Natural killer cell treated with Interleukin-12 subunit alpha and Interleukin-12 subunit beta and Interleukin-15 and Interleukin-18, amount 100 ng/mL, for 72 hours (primary cell): Measurements from ENCODE around the gene ATF7. TPM values are rescaled to one million over a fixed set of nuclear protein-coding genes. Genes with fewer than 3 reads are reported as not detected.
A peak's percentile ranks its signal among the peaks of the same experiment; 100 is the strongest.
"Not testable (repeated sequence)": the region's sequence is repeated elsewhere in the genome, so short reads cannot be mapped to it uniquely, and the experiment has no call there.

ENCODE experiments used
- ATAC-seq, 2 donors: fragments of 150-1000 bp; cut with Tn5 transposase in 1 of 2; sonication (Bioruptor Pico), chemical (Tn5 transposase) in 1 of 2; 2 replicates each; pipeline ENCODE4 v1.10.0; 2021
- DNase-seq: peaks from one replicate; pipeline ENCODE4 v3.0.0; 2022; ENCODE audit warnings: low spot score
- H3K27ac Mint-ChIP-seq, 2 donors: 1 replicate in 1 of 2; 2 replicates in 1 of 2; pipeline ENCODE4 v1.8.0; 2022; ENCODE audit warnings: mixed read lengths in 2 of 2, mild to moderate bottlenecking in 1 of 2, moderate library complexity in 1 of 2
- H3K27me3 Mint-ChIP-seq, 2 donors: 1 replicate in 1 of 2; 2 replicates in 1 of 2; pipeline ENCODE4 v1.8.0; 2022; ENCODE audit warnings: mixed read lengths in 2 of 2
- H3K36me3 Mint-ChIP-seq: one replicate; pipeline ENCODE4 v1.8.0; 2022; ENCODE audit warnings: mixed read lengths
- H3K4me1 Mint-ChIP-seq, 2 donors: 1 replicate in 1 of 2; 2 replicates in 1 of 2; pipeline ENCODE4 v1.8.0; 2022; ENCODE audit warnings: low read depth in 2 of 2, mixed read lengths in 2 of 2, mild to moderate bottlenecking in 1 of 2
- H3K4me3 Mint-ChIP-seq: one replicate; pipeline ENCODE4 v1.8.0; 2022; ENCODE audit warnings: mixed read lengths
- H3K9me3 Mint-ChIP-seq: 2 replicates; pipeline ENCODE4 v1.8.0; 2022; ENCODE audit warnings: mixed read lengths
- total RNA-seq, 2 donors: library from RNA; stranded (reverse); gene quantifications; one replicate each; pipeline ENCODE4 v1.2.3, GENCODE V29; 2022

Gene ATF7
- total RNA-seq, 2 donors from 2014 or later, result 36.4 to 39.4 TPM

GRCh38 chr12:53646300-53646699 lies 20.1 kb upstream of the ATF7 start:
- not testable (repeated sequence) for ATAC-seq, H3K36me3 Mint-ChIP-seq, DNase-seq, H3K27me3 Mint-ChIP-seq, H3K9me3 Mint-ChIP-seq, H3K4me3 Mint-ChIP-seq, H3K4me1 Mint-ChIP-seq, H3K27ac Mint-ChIP-seq

GRCh38 chr12:53645165-53645564 lies 19.0 kb upstream of the ATF7 start:
- H3K36me3 Mint-ChIP-seq, result no peaks in the 10 kb centered on the region
- ATAC-seq (no peak), DNase-seq (no peak)

GRCh38 chr12:53644133-53644532 lies 18.0 kb upstream of the ATF7 start:
- Mint-ChIP-seq H3K4me1 (no peaks in the 10 kb centered on the region), H3K27ac (no peak overlapping the region), H3K27me3 (peaks cover 0 to 2% of the 10 kb centered on the region in 2 donors), H3K36me3 (no peaks in the 10 kb centered on the region), H3K4me3 (no peak overlapping the region), H3K9me3 (no peaks in the 10 kb centered on the region)
- no peak for DNase-seq
- no peak for ATAC-seq

More at GRCh38 chr12:53645165-53645564, 19.0 kb upstream of the ATF7 start:
- no peaks in the 10 kb centered on the region for H3K4me1 Mint-ChIP-seq
- no peak overlapping the region for H3K4me3 Mint-ChIP-seq
- H3K27ac Mint-ChIP-seq, result no peak overlapping the region
- peaks cover 0 to 2% of the 10 kb centered on the region in 2 donors for H3K27me3 Mint-ChIP-seq
- no peaks in the 10 kb centered on the region for H3K9me3 Mint-ChIP-seq

GRCh38 chr12:53643232-53643979 lies 17.2 kb upstream of the ATF7 start:
- Mint-ChIP-seq H3K27ac (no peak overlapping the region), H3K4me1 (no peaks in the 10 kb centered on the region), H3K9me3 (no peaks in the 10 kb centered on the region), H3K27me3 (peaks cover 0 to 2% of the 10 kb centered on the region in 2 donors), H3K36me3 (no peaks in the 10 kb centered on the region), H3K4me3 (no peak overlapping the region)
- DNase-seq, result no peak
- ATAC-seq, result no peak

GRCh38 chr12:53638057-53638456 lies 11.9 kb upstream of the ATF7 start:
- H3K4me1 Mint-ChIP-seq, result no peaks in the 10 kb centered on the region
- H3K36me3 Mint-ChIP-seq, result no peaks in the 10 kb centered on the region
- H3K27ac Mint-ChIP-seq, result no peak overlapping the region
- DNase-seq (no peak), ATAC-seq (no peak)
- H3K4me3 Mint-ChIP-seq, result no peak overlapping the region
- no peaks in the 10 kb centered on the region for H3K27me3 Mint-ChIP-seq
- H3K9me3 Mint-ChIP-seq, result no peaks in the 10 kb centered on the region

- Mint-ChIP-seq H3K36me3 (no peaks in the 10 kb centered on the region), H3K4me1 (no peaks in the 10 kb centered on the region), H3K9me3 (no peaks in the 10 kb centered on the region), H3K27ac (no peak overlapping the region), H3K27me3 (peaks cover 0 to 3% of the 10 kb centered on the region in 2 donors), H3K4me3 (no peak overlapping the region)
- ATAC-seq (no peak), DNase-seq (no peak)
Observed at GRCh38 chr12:53636641-53637040, 10.5 kb upstream of the ATF7 start.

- H3K4me1 Mint-ChIP-seq, ATAC-seq, DNase-seq, H3K4me3 Mint-ChIP-seq, H3K27ac Mint-ChIP-seq, H3K36me3 Mint-ChIP-seq, H3K9me3 Mint-ChIP-seq, H3K27me3 Mint-ChIP-seq: not testable (repeated sequence)
Observed at GRCh38 chr12:53635708-53636107, 9.5 kb upstream of the ATF7 start.

- H3K27me3 Mint-ChIP-seq, result peaks cover 0 to 3% of the 10 kb centered on the region in 2 donors
- H3K4me1 Mint-ChIP-seq, result peaks cover 0 to 4% of the 10 kb centered on the region in 2 donors
- ATAC-seq (no peak), DNase-seq (no peak)
- H3K9me3 Mint-ChIP-seq, result no peaks in the 10 kb centered on the region
- no peak overlapping the region for H3K4me3 Mint-ChIP-seq
- H3K36me3 Mint-ChIP-seq, result no peaks in the 10 kb centered on the region
- no peak overlapping the region for H3K27ac Mint-ChIP-seq
Observed at GRCh38 chr12:53631721-53632120, 5.5 kb upstream of the ATF7 start.

- Mint-ChIP-seq H3K27ac (no peak overlapping the region), H3K4me3 (no peak overlapping the region), H3K27me3 (peaks cover 0 to 3% of the 10 kb centered on the region in 2 donors), H3K36me3 (no peaks in the 10 kb centered on the region), H3K9me3 (no peaks in the 10 kb centered on the region), H3K4me1 (peaks cover 19 to 35% of the 10 kb centered on the region in 2 donors)
- ATAC-seq (no peak), DNase-seq (no peak)
Observed at GRCh38 chr12:53627919-53628318, 1.7 kb upstream of the ATF7 start.

- H3K27me3 Mint-ChIP-seq, result peaks cover 0 to under 1% of the 10 kb centered on the region in 2 donors
- H3K4me1 Mint-ChIP-seq, result peaks cover 19 to 35% of the 10 kb centered on the region in 2 donors
- H3K9me3 Mint-ChIP-seq, result no peaks in the 10 kb centered on the region
- no peaks in the 10 kb centered on the region for H3K36me3 Mint-ChIP-seq
- ATAC-seq, result no peak
- peak overlapping the region; percentile 89 to 98 for H3K27ac Mint-ChIP-seq
- peak overlapping the region; percentile 98 for H3K4me3 Mint-ChIP-seq
- no peak for DNase-seq
Observed at GRCh38 chr12:53626702-53627169, 554 bp upstream of the ATF7 start.

GRCh38 chr12:53625373-53625945 lies 723 bp downstream of the ATF7 start:
- H3K4me1 Mint-ChIP-seq, result peaks cover 19 to 35% of the 10 kb centered on the region in 2 donors

GRCh38 chr12:53624956-53625355 lies 1.2 kb downstream of the ATF7 start:
- ATAC-seq (no peak), DNase-seq (no peak)
- Mint-ChIP-seq H3K27ac (peak overlapping the region; percentile 89 to 98), H3K9me3 (no peaks in the 10 kb centered on the region), H3K4me3 (peak overlapping the region; percentile 98), H3K27me3 (no peaks in the 10 kb centered on the region), H3K36me3 (no peaks in the 10 kb centered on the region), H3K4me1 (peaks cover 19 to 35% of the 10 kb centered on the region in 2 donors)

More at GRCh38 chr12:53625373-53625945, 723 bp downstream of the ATF7 start:
- H3K27ac Mint-ChIP-seq, result peak overlapping the region; percentile 89 to 98
- no peaks in the 10 kb centered on the region for H3K27me3 Mint-ChIP-seq
- no peaks in the 10 kb centered on the region for H3K36me3 Mint-ChIP-seq
- DNase-seq (no peak), ATAC-seq (no peak)
- peak overlapping the region; percentile 98 for H3K4me3 Mint-ChIP-seq
- H3K9me3 Mint-ChIP-seq, result no peaks in the 10 kb centered on the region

- H3K4me1 Mint-ChIP-seq, result peaks cover 19 to 35% of the 10 kb centered on the region in 2 donors
Observed at GRCh38 chr12:53624458-53624857, 1.7 kb downstream of the ATF7 start.

More at GRCh38 chr12:53624458-53624857, 1.7 kb downstream of the ATF7 start:
- ATAC-seq, result no peak
- H3K27me3 Mint-ChIP-seq, result no peaks in the 10 kb centered on the region
- no peaks in the 10 kb centered on the region for H3K9me3 Mint-ChIP-seq
- H3K36me3 Mint-ChIP-seq, result no peaks in the 10 kb centered on the region
- peak overlapping the region; percentile 98 for H3K4me3 Mint-ChIP-seq
- peak overlapping the region; percentile 89 to 98 for H3K27ac Mint-ChIP-seq
- no peak for DNase-seq
